Measurements from ENCODE around the gene SLC1A3.
"Not testable (repeated sequence)": the region's sequence is repeated elsewhere in the genome, so short reads cannot be mapped to it uniquely, and the experiment has no call there.

SLC1A3 gene

GRCh38 chr5:36606428-36607113 lies at the start of gene SLC1A3:
Gene SLC1A3 (plus strand): TSS chr5:36606606. CDS start chr5:36608424, 1,818 bp downstream.
- peak; percentile 87 for DNase-seq (ENCODE audit: low spot score)

- no peak for DNase-seq (ENCODE audit: low spot score)
Measured at GRCh38 chr5:36558641-36559040, 47.8 kb upstream of the SLC1A3 start.

- no peak for DNase-seq (ENCODE audit: low spot score)
Measured at GRCh38 chr5:36561601-36562000, 44.8 kb upstream of the SLC1A3 start.

- DNase-seq (ENCODE audit: low spot score): no peak
Measured at GRCh38 chr5:36569491-36569890, 36.9 kb upstream of the SLC1A3 start.

- DNase-seq (ENCODE audit: low spot score): no peak
Measured at GRCh38 chr5:36570301-36571095, 35.9 kb upstream of the SLC1A3 start.

- DNase-seq (ENCODE audit: low spot score): no peak
Measured at GRCh38 chr5:36571401-36572042, 34.9 kb upstream of the SLC1A3 start.

- DNase-seq (ENCODE audit: low spot score): no peak
Measured at GRCh38 chr5:36573438-36573837, 33.0 kb upstream of the SLC1A3 start.

GRCh38 chr5:36575361-36575781 lies 31.0 kb upstream of the SLC1A3 start:
- no peak for DNase-seq (ENCODE audit: low spot score)

- no peak for DNase-seq (ENCODE audit: low spot score)
Measured at GRCh38 chr5:36576721-36577120, 29.7 kb upstream of the SLC1A3 start.

GRCh38 chr5:36579858-36580257 lies 26.5 kb upstream of the SLC1A3 start:
- DNase-seq (ENCODE audit: low spot score): not testable (repeated sequence)

GRCh38 chr5:36581070-36581469 lies 25.3 kb upstream of the SLC1A3 start:
- DNase-seq (ENCODE audit: low spot score): no peak

GRCh38 chr5:36584009-36584875 lies 22.2 kb upstream of the SLC1A3 start:
- DNase-seq (ENCODE audit: low spot score): peak; percentile 60

GRCh38 chr5:36585701-36586100 lies 20.7 kb upstream of the SLC1A3 start:
- DNase-seq (ENCODE audit: low spot score): no peak

- no peak for DNase-seq (ENCODE audit: low spot score)
Measured at GRCh38 chr5:36587354-36587753, 19.1 kb upstream of the SLC1A3 start.

GRCh38 chr5:36589735-36590134 lies 16.7 kb upstream of the SLC1A3 start:
- not testable (repeated sequence) for DNase-seq (ENCODE audit: low spot score)

- no peak for DNase-seq (ENCODE audit: low spot score)
Measured at GRCh38 chr5:36590513-36591286, 15.7 kb upstream of the SLC1A3 start.

- DNase-seq (ENCODE audit: low spot score): no peak
Measured at GRCh38 chr5:36593867-36594266, 12.5 kb upstream of the SLC1A3 start.

GRCh38 chr5:36596247-36596646 lies 10.2 kb upstream of the SLC1A3 start:
- DNase-seq (ENCODE audit: low spot score): no peak

- DNase-seq (ENCODE audit: low spot score): no peak
Measured at GRCh38 chr5:36596756-36597155, 9.7 kb upstream of the SLC1A3 start.

- DNase-seq (ENCODE audit: low spot score): no peak
Measured at GRCh38 chr5:36598045-36598444, 8.4 kb upstream of the SLC1A3 start.
